Astrocyte (in vitro differentiated cells and primary cell): ENCODE data around the gene RETREG2. TPM values are rescaled to one million over a fixed set of nuclear protein-coding genes. Genes with fewer than 3 reads are reported as not detected.
A peak's percentile ranks its signal among the peaks of the same experiment; 100 is the strongest.

Source experiments
- DNase-seq: peaks from one replicate; pipeline ENCODE4 v3.0.0-alpha.2; 2010; ENCODE audit warnings: low read depth
- FAIRE-seq: peaks from 2 replicates; lab custom pipeline; 2011; peaks lifted over from hg19 to GRCh38; lab: Jason Lieb, UNC
- H2AFZ ChIP-seq: 2 replicates; pipeline ENCODE4 v1.6.0; 2012; ENCODE audit warnings: low read depth, low read length, inconsistent platforms
- H3K27ac ChIP-seq: 2 replicates; pipeline ENCODE4 v1.5.1; 2011; ENCODE audit warnings: low read depth, low read length, inconsistent platforms
- H3K27me3 ChIP-seq: 2 replicates; pipeline ENCODE4 v1.6.0; 2011; ENCODE audit warnings: low read length, inconsistent platforms; ENCODE audit not compliant: insufficient read depth
- H3K36me3 ChIP-seq: 2 replicates; pipeline ENCODE4 v1.5.1; 2011; ENCODE audit warnings: low read length, inconsistent platforms; ENCODE audit not compliant: insufficient read depth
- H3K4me1 ChIP-seq: 2 replicates; pipeline ENCODE4 v1.5.1; 2011; ENCODE audit warnings: low read length, inconsistent platforms; ENCODE audit not compliant: insufficient read depth
- H3K4me2 ChIP-seq: 2 replicates; pipeline ENCODE4 v1.6.0; 2012; ENCODE audit warnings: low read length, inconsistent platforms
- H3K4me3 ChIP-seq: 2 replicates; pipeline ENCODE4 v1.5.1; 2011; ENCODE audit warnings: low read depth, mild to moderate bottlenecking, low read length, inconsistent platforms; ENCODE audit not compliant: insufficient read depth
- H3K79me2 ChIP-seq: 2 replicates; pipeline ENCODE4 v1.6.0; 2012; ENCODE audit warnings: mild to moderate bottlenecking, low read length, inconsistent platforms; ENCODE audit not compliant: insufficient read depth
- H3K9ac ChIP-seq: 2 replicates; pipeline ENCODE4 v1.6.0; 2012; ENCODE audit warnings: mild to moderate bottlenecking, low read length, inconsistent platforms
- H3K9me3 ChIP-seq: 2 replicates; pipeline ENCODE4 v1.5.1; 2012; ENCODE audit warnings: low read depth, mild to moderate bottlenecking, low read length, inconsistent platforms; ENCODE audit not compliant: insufficient read depth
- H4K20me1 ChIP-seq: 2 replicates; pipeline ENCODE4 v1.6.0; 2012; ENCODE audit warnings: low read length, inconsistent platforms; ENCODE audit not compliant: insufficient read depth
- H3K27ac Mint-ChIP-seq: one replicate; pipeline ENCODE4 v1.8.0; 2021; ENCODE audit warnings: mild to moderate bottlenecking, mixed read lengths; ENCODE audit not compliant: unreplicated experiment
- H3K27me3 Mint-ChIP-seq: one replicate; pipeline ENCODE4 v1.8.0; 2021; ENCODE audit warnings: low read depth, mixed read lengths; ENCODE audit not compliant: unreplicated experiment
- H3K36me3 Mint-ChIP-seq: one replicate; pipeline ENCODE4 v1.8.0; 2021; ENCODE audit warnings: low read depth, mixed read lengths; ENCODE audit not compliant: unreplicated experiment
- H3K4me1 Mint-ChIP-seq: one replicate; pipeline ENCODE4 v1.8.0; 2021; ENCODE audit warnings: low read depth, mixed read lengths; ENCODE audit not compliant: unreplicated experiment
- H3K4me3 Mint-ChIP-seq: one replicate; pipeline ENCODE4 v1.8.0; 2021; ENCODE audit warnings: mild to moderate bottlenecking, moderate library complexity, mixed read lengths; ENCODE audit not compliant: unreplicated experiment
- H3K9me3 Mint-ChIP-seq: one replicate; pipeline ENCODE4 v1.8.0; 2021; ENCODE audit warnings: mild to moderate bottlenecking, mixed read lengths; ENCODE audit not compliant: unreplicated experiment
- EZH2 ChIP-seq: IDR thresholded peaks from 2 replicates; pipeline ENCODE4 v1.6.1; 2012; ENCODE audit warnings: mild to moderate bottlenecking, low read length, inconsistent platforms; ENCODE audit not compliant: insufficient read depth
- total RNA-seq: library from RNA; stranded (reverse); gene quantifications from 2 replicates; pipeline ENCODE4 v1.2.1, GENCODE V29; 2021
- TF ChIP-seq, protein P1 (sequence below): IDR thresholded peaks from 2 replicates; pipeline ENCODE4 v1.5.1; 2011; ENCODE audit warnings: low read depth, mild to moderate bottlenecking, inconsistent platforms, low read length, moderate library complexity; ENCODE audit not compliant: insufficient read depth

The RETREG2 gene
- total RNA-seq, 1 donor from 2014 or later, result 54.8 TPM

DNA sequence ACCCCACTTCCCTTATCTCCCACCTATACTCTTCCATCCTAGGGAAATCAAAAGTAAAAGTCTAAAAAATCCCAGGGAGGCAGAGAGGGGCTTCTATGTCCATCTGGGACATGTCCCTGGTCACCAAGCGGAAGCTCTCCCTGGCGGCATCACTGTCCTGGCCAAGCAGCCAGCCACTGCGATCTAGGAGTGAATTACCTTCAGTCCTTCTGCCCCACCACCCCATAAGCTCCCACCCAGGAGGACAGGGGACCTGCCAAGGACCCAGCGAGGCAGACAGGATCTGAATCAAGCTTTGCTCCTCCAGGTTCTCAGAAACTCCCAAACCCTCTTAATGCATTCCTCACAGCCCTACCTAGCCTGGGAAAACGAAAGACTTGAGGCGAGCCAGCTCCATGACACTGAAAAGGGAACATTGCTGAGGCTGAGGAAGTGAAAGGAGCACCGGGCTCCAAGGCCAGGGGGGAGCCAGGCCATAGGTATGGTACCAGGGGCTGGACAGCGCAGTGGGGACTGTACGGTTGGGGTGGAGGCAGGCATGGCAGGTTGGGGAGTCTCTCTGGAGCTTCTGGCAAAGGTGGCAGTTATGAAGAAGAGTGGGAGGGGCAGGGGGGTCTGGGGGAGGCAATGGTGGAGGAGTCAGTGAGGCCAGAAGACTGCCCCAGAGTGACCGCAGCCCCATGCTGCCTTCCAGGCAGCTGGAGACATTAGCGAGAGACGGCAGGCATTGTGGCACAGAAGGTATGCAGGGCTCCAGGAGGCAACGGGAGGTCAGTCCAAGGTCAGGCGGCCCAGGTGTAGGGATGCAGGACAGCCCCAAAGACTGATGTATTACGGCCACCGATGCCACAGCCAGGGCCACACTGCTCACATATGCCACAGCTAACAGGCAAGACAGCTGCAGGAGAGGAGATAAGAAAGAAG lies 5.6 kb upstream of the RETREG2 start:
- no peak overlapping the region for H3K27ac Mint-ChIP-seq
- no peaks in the 10 kb centered on the region for H3K9me3 Mint-ChIP-seq
- Histone ChIP-seq H3K27ac (no peak overlapping the region), H3K36me3 (peaks cover 4% of the 10 kb centered on the region), H3K4me3 (no peak overlapping the region), H2AFZ (no peak overlapping the region), H3K27me3 (no peaks in the 10 kb centered on the region), H3K9me3 (no peaks in the 10 kb centered on the region), H3K9ac (no peak overlapping the region), H3K79me2 (peaks cover 16% of the 10 kb centered on the region), H4K20me1 (peaks cover 20% of the 10 kb centered on the region), H3K4me2 (no peak overlapping the region), H3K4me1 (peaks cover 15% of the 10 kb centered on the region)
- no peak overlapping the region for H3K4me3 Mint-ChIP-seq
- no peak for FAIRE-seq
- DNase-seq, result no peak
- H3K4me1 Mint-ChIP-seq, result peaks cover 15% of the 10 kb centered on the region
- H3K27me3 Mint-ChIP-seq, result peaks cover 9% of the 10 kb centered on the region
- TF ChIP-seq, protein P1, sequence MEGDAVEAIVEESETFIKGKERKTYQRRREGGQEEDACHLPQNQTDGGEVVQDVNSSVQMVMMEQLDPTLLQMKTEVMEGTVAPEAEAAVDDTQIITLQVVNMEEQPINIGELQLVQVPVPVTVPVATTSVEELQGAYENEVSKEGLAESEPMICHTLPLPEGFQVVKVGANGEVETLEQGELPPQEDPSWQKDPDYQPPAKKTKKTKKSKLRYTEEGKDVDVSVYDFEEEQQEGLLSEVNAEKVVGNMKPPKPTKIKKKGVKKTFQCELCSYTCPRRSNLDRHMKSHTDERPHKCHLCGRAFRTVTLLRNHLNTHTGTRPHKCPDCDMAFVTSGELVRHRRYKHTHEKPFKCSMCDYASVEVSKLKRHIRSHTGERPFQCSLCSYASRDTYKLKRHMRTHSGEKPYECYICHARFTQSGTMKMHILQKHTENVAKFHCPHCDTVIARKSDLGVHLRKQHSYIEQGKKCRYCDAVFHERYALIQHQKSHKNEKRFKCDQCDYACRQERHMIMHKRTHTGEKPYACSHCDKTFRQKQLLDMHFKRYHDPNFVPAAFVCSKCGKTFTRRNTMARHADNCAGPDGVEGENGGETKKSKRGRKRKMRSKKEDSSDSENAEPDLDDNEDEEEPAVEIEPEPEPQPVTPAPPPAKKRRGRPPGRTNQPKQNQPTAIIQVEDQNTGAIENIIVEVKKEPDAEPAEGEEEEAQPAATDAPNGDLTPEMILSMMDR, result no peak
- no peak for TF ChIP-seq EZH2
- H3K36me3 Mint-ChIP-seq, result peaks cover 18% of the 10 kb centered on the region

DNA sequence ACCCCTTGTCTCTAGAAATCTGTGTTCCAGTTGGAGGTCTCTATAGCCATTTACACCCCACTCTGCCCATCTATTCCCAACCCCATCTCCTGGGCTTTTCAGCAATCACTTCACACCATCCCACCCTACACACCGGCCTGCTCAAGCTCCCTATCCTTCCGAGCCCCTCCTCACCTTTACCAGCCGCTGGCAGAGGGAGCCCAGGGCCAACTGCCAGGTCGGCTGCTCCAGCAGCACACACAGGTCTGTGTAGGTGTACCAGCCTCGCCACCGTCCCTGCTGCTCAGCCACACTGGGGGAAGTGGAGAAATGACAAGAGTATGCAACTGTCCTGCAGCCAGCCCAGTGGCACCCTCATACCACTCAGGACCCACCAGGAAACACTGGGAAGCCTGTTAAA lies 4.9 kb upstream of the RETREG2 start:
- H3K27me3 ChIP-seq, result no peaks in the 10 kb centered on the region
- peaks cover 16% of the 10 kb centered on the region for H3K79me2 ChIP-seq
- Mint-ChIP-seq H3K4me1 (peaks cover 18% of the 10 kb centered on the region), H3K36me3 (peaks cover 18% of the 10 kb centered on the region), H3K27me3 (peaks cover 2% of the 10 kb centered on the region), H3K27ac (no peak overlapping the region), H3K9me3 (no peaks in the 10 kb centered on the region), H3K4me3 (no peak overlapping the region)
- no peak overlapping the region for H3K9ac ChIP-seq
- H3K4me3 ChIP-seq, result no peak overlapping the region
- FAIRE-seq, result no peak
- H2AFZ ChIP-seq, result no peak overlapping the region
- peaks cover 17% of the 10 kb centered on the region for H3K4me1 ChIP-seq
- no peak overlapping the region for H3K27ac ChIP-seq
- peaks cover 4% of the 10 kb centered on the region for H3K36me3 ChIP-seq
- TF ChIP-seq, protein P1, result no peak
- TF ChIP-seq EZH2, result no peak
- H3K4me2 ChIP-seq, result no peak overlapping the region
- no peak for DNase-seq
- H3K9me3 ChIP-seq, result no peaks in the 10 kb centered on the region
- peaks cover 20% of the 10 kb centered on the region for H4K20me1 ChIP-seq

DNA sequence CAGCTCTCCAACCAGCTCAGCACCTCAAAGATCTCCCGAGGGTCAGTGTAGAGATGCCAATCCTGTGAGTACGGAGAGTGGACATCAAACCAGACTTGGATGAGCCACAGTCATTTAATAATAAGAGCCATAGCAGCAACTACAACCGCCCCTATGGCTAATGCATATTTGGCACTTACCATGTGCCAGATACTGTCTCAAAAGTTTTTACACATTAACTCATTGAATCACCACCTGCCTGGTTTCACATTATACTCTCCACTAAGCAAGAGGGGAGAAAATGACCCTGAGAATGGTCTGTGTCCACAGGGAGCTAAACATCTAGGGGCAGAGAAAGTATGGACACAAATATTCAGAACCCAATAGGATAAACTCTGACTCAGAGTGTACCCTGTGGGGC lies 3.9 kb upstream of the RETREG2 start:
- H3K36me3 Mint-ChIP-seq, result peaks cover 18% of the 10 kb centered on the region
- Histone ChIP-seq H3K4me3 (no peak overlapping the region), H2AFZ (no peak overlapping the region), H3K79me2 (peaks cover 23% of the 10 kb centered on the region), H3K27me3 (no peaks in the 10 kb centered on the region), H3K4me2 (no peak overlapping the region), H3K27ac (no peak overlapping the region), H3K36me3 (peaks cover 4% of the 10 kb centered on the region), H3K4me1 (peaks cover 23% of the 10 kb centered on the region), H3K9me3 (no peaks in the 10 kb centered on the region), H4K20me1 (peaks cover 27% of the 10 kb centered on the region), H3K9ac (no peak overlapping the region)
- TF ChIP-seq, protein P1, result no peak
- TF ChIP-seq EZH2, result no peak
- H3K27ac Mint-ChIP-seq, result no peak overlapping the region
- DNase-seq, result no peak
- peaks cover 19% of the 10 kb centered on the region for H3K4me1 Mint-ChIP-seq
- peaks cover under 1% of the 10 kb centered on the region for H3K9me3 Mint-ChIP-seq
- no peak for FAIRE-seq
- H3K27me3 Mint-ChIP-seq, result no peaks in the 10 kb centered on the region
- H3K4me3 Mint-ChIP-seq, result peak overlapping the region; percentile 66
